Activated T-helper 1 cell treated with anti-CD3 and anti-CD28 coated beads, Interleukin-12 subunit alpha, Interleukin-12 subunit beta, Interleukin-2, Interleukin-4 antibody, amounts not matched to agents 30 ng/mL and 10 ng/mL and 1 ng/mL, durations not matched to agents 14 hours and 24 hours and 36 hours (primary cell): Measurements from ENCODE around the gene PRPF6. TPM values are rescaled to one million over a fixed set of nuclear protein-coding genes. Genes with fewer than 3 reads are reported as not detected.

Experiments
- DNase-seq: peaks from one replicate; pipeline ENCODE4 v3.0.0; 2021; ENCODE audit warnings: low spot score
- H3K27ac Mint-ChIP-seq: one replicate; pipeline ENCODE4 v1.8.0; 2021; ENCODE audit warnings: mild to moderate bottlenecking, mixed read lengths
- H3K27me3 Mint-ChIP-seq: one replicate; pipeline ENCODE4 v1.8.0; 2022; ENCODE audit warnings: mild to moderate bottlenecking, moderate library complexity, mixed read lengths; ENCODE audit not compliant: insufficient read depth
- H3K36me3 Mint-ChIP-seq: one replicate; pipeline ENCODE4 v1.8.0; 2021; ENCODE audit warnings: low read depth, mixed read lengths
- H3K4me1 Mint-ChIP-seq: one replicate; pipeline ENCODE4 v1.8.0; 2021; ENCODE audit warnings: low read depth, mixed read lengths
- H3K4me3 Mint-ChIP-seq: one replicate; pipeline ENCODE4 v1.8.0; 2021; ENCODE audit warnings: mild to moderate bottlenecking, moderate library complexity, mixed read lengths
- H3K9me3 Mint-ChIP-seq: one replicate; pipeline ENCODE4 v1.8.0; 2021; ENCODE audit warnings: mixed read lengths
- intact Hi-C: fragments of 100-400 bp; cut with micrococcal nuclease; formaldehyde crosslinking; loops from one replicate; pipeline ENCODE4 v1.15.1; 2024
- total RNA-seq: library from RNA; stranded (reverse); gene quantifications from 2 replicates; pipeline ENCODE4 v1.2.3, GENCODE V29; 2022

Gene PRPF6
- total RNA-seq, 1 donor from 2014 or later, result 82.3 TPM

GRCh38 chr20:64025826-64026412, 45.0 kb downstream of the PRPF6 start:
- intact Hi-C loops, result no loop called here
- H3K4me1 Mint-ChIP-seq, result no peaks in the 10 kb centered on the region
- no peak overlapping the region for H3K4me3 Mint-ChIP-seq
- no peak overlapping the region for H3K27ac Mint-ChIP-seq
- no peaks in the 10 kb centered on the region for H3K27me3 Mint-ChIP-seq
- peaks cover 40% of the 10 kb centered on the region for H3K36me3 Mint-ChIP-seq
- no peaks in the 10 kb centered on the region for H3K9me3 Mint-ChIP-seq
- no peak for DNase-seq

DNA sequence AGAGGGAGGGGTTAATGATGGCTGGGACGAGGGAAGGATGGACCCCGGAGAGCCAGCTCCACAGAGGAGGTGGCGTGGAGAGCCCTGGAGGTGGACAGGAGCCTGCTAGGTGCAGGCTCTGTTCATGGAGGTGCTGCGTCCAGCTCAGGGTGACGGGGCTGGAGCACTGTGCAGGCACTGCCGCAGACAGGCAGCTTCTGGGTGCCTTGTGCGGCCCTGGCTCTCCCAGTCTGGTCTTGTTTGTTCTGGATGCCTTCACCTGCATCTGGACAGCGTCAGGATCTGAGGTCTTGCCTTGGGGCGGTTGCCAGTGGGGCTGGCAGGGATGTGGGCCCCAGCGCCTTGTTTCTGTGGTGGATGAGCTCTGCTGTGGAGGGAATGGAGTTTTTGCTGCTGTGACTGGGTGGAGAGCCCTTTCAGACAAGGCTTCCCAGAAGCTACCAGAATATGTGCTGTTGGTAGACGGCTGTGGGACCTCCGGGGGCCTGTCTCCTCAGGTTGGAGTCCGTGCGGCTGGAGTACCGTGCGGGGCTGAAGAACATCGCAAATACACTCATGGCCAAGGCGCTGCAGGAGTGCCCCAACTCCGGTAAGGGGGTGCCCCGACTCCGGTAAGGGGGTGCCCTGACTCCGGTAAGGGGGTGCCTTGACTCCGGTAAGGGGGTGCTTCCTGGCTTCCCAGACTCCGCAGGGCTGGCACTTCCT, 47.2 kb downstream of the PRPF6 start:
- H3K9me3 Mint-ChIP-seq, result no peaks in the 10 kb centered on the region
- H3K27ac Mint-ChIP-seq, result no peak overlapping the region
- no peak overlapping the region for H3K4me3 Mint-ChIP-seq
- intact Hi-C loops, result no loop called here
- no peaks in the 10 kb centered on the region for H3K27me3 Mint-ChIP-seq
- peaks cover 30% of the 10 kb centered on the region for H3K36me3 Mint-ChIP-seq
- no peak for DNase-seq
- H3K4me1 Mint-ChIP-seq, result no peaks in the 10 kb centered on the region

GRCh38 chr20:64029293-64030117, 48.6 kb downstream of the PRPF6 start:
- Mint-ChIP-seq H3K36me3 (peaks cover 28% of the 10 kb centered on the region), H3K4me1 (peaks cover 11% of the 10 kb centered on the region), H3K9me3 (no peaks in the 10 kb centered on the region), H3K27me3 (no peaks in the 10 kb centered on the region), H3K27ac (no peak overlapping the region), H3K4me3 (no peak overlapping the region)
- no peak for DNase-seq
- intact Hi-C loops, result loop anchor here (2.0 kb wide), 1 partner anchor 41 kb away; no protein-coding TSS in a partner anchor

DNA sequence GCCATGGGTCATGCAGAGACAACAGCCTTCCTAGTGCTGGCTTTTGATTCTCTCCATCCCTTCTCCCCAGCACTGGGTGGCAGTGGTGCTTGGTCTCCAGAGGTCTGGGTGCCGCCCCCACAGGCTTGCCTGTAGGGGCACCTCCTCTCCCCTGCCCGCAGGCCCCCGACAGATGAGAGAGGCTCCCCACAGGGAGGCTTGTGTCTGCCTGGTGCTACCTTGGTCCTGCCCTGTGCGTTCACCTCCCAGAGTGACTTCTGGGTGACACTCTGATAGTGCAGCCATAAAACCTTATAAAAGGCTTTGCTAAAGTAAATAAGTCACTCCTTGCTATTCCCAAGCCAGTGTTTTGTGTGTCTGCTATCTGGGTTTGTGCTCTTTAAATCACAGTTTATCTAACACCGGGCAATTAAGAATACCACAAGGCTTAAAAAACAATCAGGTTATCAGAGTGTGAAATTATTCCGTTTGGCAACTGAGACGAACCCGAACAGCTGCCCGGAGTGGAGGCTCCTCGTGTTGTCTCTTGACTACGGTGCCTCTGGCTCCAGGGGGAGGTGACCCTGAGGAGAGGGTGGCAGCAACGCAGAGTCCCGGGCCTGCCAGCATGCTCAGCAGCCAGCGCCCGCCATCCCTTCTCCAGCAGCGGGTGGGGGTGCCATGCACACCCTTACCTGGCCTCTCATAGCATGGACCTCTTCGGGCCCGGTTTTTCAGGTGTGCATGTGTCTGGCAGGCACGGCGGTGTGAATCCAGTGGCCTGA, 49.6 kb downstream of the PRPF6 start:
- Mint-ChIP-seq H3K36me3 (peaks cover 34% of the 10 kb centered on the region), H3K27ac (no peak overlapping the region), H3K27me3 (no peaks in the 10 kb centered on the region), H3K4me3 (no peak overlapping the region), H3K4me1 (peaks cover 22% of the 10 kb centered on the region), H3K9me3 (no peaks in the 10 kb centered on the region)
- intact Hi-C loops, result loop anchor here (2.0 kb wide), 1 partner anchor 42 kb away; no protein-coding TSS in a partner anchor
- no peak for DNase-seq

DNA sequence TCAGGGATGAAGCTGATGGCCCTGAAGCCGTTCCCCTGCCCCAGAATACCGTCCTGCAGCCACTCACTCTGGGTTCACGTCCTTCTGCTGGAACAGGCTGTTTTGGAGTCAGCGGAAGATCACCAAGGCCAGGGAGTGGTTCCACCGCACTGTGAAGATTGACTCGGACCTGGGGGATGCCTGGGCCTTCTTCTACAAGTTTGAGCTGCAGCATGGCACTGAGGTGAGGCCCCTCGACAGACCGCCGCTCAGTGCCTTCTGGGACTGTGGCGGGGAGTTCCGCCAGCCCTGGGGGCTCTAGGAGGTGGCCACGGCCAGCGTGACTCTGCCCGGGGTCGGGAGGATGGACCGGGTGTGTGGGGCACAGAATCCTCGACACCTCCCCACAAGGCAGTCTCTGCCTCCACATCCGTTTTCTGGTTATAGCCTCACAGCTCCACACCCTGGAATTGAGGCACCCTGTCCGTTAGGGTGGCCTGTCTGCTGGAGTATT, 50.9 kb downstream of the PRPF6 start:
- no peaks in the 10 kb centered on the region for H3K27me3 Mint-ChIP-seq
- peaks cover 29% of the 10 kb centered on the region for H3K36me3 Mint-ChIP-seq
- no peak for DNase-seq
- intact Hi-C loops, result loop anchor here (2.0 kb wide), 1 partner anchor 43 kb away; no protein-coding TSS in a partner anchor
- no peak overlapping the region for H3K27ac Mint-ChIP-seq
- peaks cover 28% of the 10 kb centered on the region for H3K4me1 Mint-ChIP-seq
- no peaks in the 10 kb centered on the region for H3K9me3 Mint-ChIP-seq
- H3K4me3 Mint-ChIP-seq, result no peak overlapping the region

- intact Hi-C loops, result no loop called here
- Mint-ChIP-seq H3K36me3 (peaks cover 27% of the 10 kb centered on the region), H3K4me1 (peaks cover 37% of the 10 kb centered on the region), H3K4me3 (no peak overlapping the region), H3K27me3 (no peaks in the 10 kb centered on the region), H3K27ac (peak overlapping the region; percentile 61), H3K9me3 (no peaks in the 10 kb centered on the region)
- DNase-seq, result no peak
Observed at GRCh38 chr20:64032706-64033624, 52.0 kb downstream of the PRPF6 start.

DNA sequence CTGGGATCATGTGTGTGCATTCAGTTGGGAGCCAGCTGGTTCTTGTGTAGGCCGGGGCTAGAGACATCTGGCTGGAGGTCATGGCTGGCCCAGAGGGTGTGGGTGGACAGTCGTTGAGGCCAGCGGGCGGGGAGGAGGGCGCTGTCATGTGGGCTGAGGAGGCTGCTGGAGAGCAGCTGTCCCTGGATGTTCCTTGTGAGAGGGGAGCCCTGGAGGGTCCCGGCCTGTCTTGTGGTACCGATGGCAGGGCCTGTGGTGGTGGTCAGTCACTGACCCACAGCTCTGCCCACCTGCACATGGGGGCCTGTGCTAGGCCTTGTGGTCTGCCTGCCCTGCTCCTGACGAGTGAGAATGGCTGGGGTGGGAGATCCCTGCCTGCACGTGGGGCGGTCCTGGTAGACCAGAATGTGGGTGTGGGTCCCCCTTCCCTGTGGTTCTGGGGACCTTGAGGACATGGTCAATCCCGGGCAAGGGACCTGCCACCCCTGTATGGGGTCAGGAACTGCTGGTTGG, 53.1 kb downstream of the PRPF6 start:
- peak overlapping the region; percentile 98 for H3K27ac Mint-ChIP-seq
- no peaks in the 10 kb centered on the region for H3K9me3 Mint-ChIP-seq
- intact Hi-C loops, result no loop called here
- H3K27me3 Mint-ChIP-seq, result no peaks in the 10 kb centered on the region
- H3K4me1 Mint-ChIP-seq, result peaks cover 37% of the 10 kb centered on the region
- no peak for DNase-seq
- H3K4me3 Mint-ChIP-seq, result no peak overlapping the region
- peaks cover 24% of the 10 kb centered on the region for H3K36me3 Mint-ChIP-seq

DNA sequence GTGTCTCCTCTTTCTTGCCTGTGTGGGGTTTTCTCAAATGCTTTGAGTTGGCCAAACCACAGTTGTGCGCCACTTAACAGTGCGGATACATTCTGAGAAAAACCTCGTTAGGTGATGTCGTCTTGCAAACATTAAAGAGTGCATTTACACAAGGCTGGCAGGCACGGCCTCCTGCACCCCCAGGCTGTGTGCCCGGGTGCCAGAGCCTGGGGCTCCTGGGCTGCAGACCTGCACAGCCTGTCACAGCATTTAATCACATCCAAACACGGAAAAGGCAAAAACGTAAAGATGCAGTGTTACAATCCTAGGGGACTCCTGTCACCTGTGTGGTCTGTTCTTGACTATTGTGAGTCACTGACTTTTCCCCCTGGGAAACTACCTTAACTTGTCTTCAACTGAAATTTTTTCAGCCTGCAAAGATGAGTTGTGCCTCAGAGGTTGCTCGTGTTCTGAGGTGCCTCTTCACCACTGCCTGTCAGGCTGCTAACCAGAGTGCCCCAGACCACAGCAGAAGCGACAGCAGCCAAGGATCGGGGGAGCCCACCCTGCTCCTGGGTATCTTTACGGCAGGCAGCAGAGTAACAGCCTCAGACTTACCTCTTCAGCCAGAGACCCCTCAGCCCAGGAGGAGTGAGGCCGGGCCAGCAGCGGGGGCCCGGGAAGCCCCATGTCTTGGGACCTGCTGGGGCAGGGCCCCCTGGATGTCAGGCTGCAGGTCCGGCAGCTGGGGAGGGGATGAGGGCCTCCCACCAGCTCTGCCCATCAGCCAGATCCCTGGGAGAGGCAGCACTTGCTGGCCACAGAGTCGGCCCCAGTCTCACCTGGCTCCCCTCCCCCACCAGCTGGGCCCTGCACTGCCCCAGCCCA, 54.4 kb downstream of the PRPF6 start:
- DNase-seq, result peak; percentile 59
- Mint-ChIP-seq H3K27me3 (peaks cover 3% of the 10 kb centered on the region), H3K4me3 (peak overlapping the region; percentile 79), H3K36me3 (peaks cover 21% of the 10 kb centered on the region), H3K9me3 (no peaks in the 10 kb centered on the region), H3K4me1 (peaks cover 47% of the 10 kb centered on the region), H3K27ac (peak overlapping the region; percentile 98)
- intact Hi-C loops, result loop anchor here (1.0 to 5.0 kb wide), 3 partner anchors 42 to 497 kb away; partner anchors contain the start of gene RGS19

GRCh38 chr20:64035933-64036345, 55.0 kb downstream of the PRPF6 start, which contains the start of gene C20orf204:
C20orf204 (plus strand) TSS chr20:64036182; CDS start chr20:64036324, 142 bp downstream.
- intact Hi-C loops, result loop anchor here (1.0 to 5.0 kb wide), 3 partner anchors 41 to 498 kb away; partner anchors contain the start of gene RGS19
- DNase-seq, result no peak

DNA sequence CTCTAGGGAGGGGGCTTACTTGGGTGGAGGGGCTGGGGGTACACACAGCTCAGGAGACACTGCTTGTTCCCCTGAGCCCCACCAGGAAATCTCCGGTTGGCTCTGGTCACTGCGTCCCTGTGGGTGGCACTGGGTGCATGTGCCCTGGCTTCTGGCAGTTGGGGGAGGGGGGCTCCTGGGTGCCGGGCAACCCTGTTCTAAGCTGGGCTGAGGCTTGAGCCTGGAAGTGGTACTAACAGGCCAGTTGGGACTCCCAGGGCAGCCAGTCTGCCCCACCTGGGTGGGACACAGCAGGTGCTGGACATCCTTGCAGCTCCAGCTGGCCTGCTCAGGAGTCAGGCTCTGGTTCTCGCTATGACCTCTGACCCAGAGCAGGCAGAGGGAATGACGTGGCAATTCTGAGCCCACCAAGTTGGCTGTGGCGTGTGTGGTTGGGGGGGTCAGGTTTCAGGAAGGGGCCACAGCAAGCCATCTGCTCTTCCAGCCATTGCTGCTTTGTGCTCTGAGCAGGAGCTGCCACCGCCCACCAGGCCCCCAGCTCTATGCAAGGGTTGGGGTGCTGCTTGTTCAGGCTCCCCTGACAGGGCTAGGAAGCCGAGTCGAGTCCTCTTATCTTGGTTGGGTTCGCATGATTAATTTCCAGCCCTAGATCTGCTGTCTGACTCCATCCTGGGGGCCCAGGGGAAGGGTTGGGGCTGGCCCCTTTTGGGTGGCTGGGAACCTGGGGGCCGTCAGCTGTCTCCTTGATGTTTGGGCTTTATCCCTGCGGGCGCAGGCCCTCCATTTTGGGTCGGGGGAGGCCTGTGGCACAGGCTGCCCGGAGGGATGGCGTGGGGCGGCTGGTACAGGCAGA, 55.6 kb downstream of the PRPF6 start:
- DNase-seq, result no peak
- peak overlapping the region; percentile 81 for H3K4me3 Mint-ChIP-seq
- H3K9me3 Mint-ChIP-seq, result no peaks in the 10 kb centered on the region
- peaks cover 15% of the 10 kb centered on the region for H3K36me3 Mint-ChIP-seq
- peaks cover 52% of the 10 kb centered on the region for H3K4me1 Mint-ChIP-seq
- intact Hi-C loops, result loop anchor here (5.0 kb wide), 1 partner anchor 41 kb away; the partner anchor contains the start of gene RGS19
- peak overlapping the region; percentile 86 for H3K27ac Mint-ChIP-seq
- peaks cover 3% of the 10 kb centered on the region for H3K27me3 Mint-ChIP-seq

More at GRCh38 chr20:64035933-64036345, 55.0 kb downstream of the PRPF6 start, which contains the start of gene C20orf204:
- peaks cover 49% of the 10 kb centered on the region for H3K4me1 Mint-ChIP-seq
- H3K27me3 Mint-ChIP-seq, result peaks cover 3% of the 10 kb centered on the region
- H3K27ac Mint-ChIP-seq, result peak within 1 kb of the TSS; percentile 98
- peaks cover 18% of the 10 kb centered on the region for H3K36me3 Mint-ChIP-seq
- H3K9me3 Mint-ChIP-seq, result no peaks in the 10 kb centered on the region
- H3K4me3 Mint-ChIP-seq, result peak within 1 kb of the TSS; percentile 81
